ENCODE data around the gene NEIL3. TPM values are rescaled to one million over a fixed set of nuclear protein-coding genes. Genes with fewer than 3 reads are reported as not detected.

The NEIL3 gene
- total and polyA plus RNA-seq, 2 donors (not counting 1 experiment from before 2014, with no cell fraction given) = 0.15 TPM; not detected in 1

- Histone ChIP-seq H3K4me2 (replicated peaks; ENCODE audit: low read depth, low read length, poor library complexity, severe bottlenecking) (no peak overlapping the region), H4K20me1 (ENCODE audit: control insufficient read depth, insufficient read depth, low read length, poor library complexity, severe bottlenecking) (no peaks in the 10 kb centered on the region), H3K27me3 (replicated peaks in 1 of 4; ENCODE audit: control extremely low read depth in 1 of 4, control insufficient read depth in 3 of 4, insufficient read depth in 4 of 4, low read length in 3 of 4) (no peaks in the 10 kb centered on the region), H3K9me3 (ENCODE audit: control extremely low read depth in 1 of 3, control insufficient read depth in 2 of 3, insufficient read depth in 1 of 3, low read length in 2 of 3) (no peaks in the 10 kb centered on the region), H2AFZ (ENCODE audit: insufficient read depth, low read depth, low read length, poor library complexity, severe bottlenecking) (no peak overlapping the region), H3K27ac (ENCODE audit: low read length in 2 of 2) (no peak overlapping the region), H3K4me3 (ENCODE audit: control extremely low read depth in 1 of 5, extremely low read depth in 1 of 5, insufficient read depth in 1 of 5, low read depth in 2 of 5, low read length in 4 of 5) (no peak overlapping the region), H3K79me2 (ENCODE audit: control insufficient read depth, insufficient read depth, low read length) (no peaks in the 10 kb centered on the region), H3K9ac (ENCODE audit: low read length) (no peak overlapping the region), H3K4me1 (ENCODE audit: control insufficient read depth in 2 of 2, insufficient read depth in 2 of 2, low read length in 2 of 2) (no peaks in the 10 kb centered on the region), H3K36me3 (replicated peaks in 1 of 2; ENCODE audit: control extremely low read depth in 1 of 2, control insufficient read depth in 1 of 2, extremely low read depth in 1 of 2, insufficient read depth in 2 of 2, low read length in 1 of 2) (no peaks in the 10 kb centered on the region)
- no peaks in the 10 kb centered on the region for H3K9me3 Mint-ChIP-seq (ENCODE audit: insufficient read depth)
- no peak overlapping the region for H3K27ac Mint-ChIP-seq
- peaks cover 6% of the 10 kb centered on the region for H3K27me3 Mint-ChIP-seq
- WGBS (ENCODE audit: insufficient coverage) = 90% methylated on average over 6 of the region's 7 CpGs
- DNase-seq = no peak
- CTCF ChIA-PET = no interaction called here
- no peak for TF ChIP-seq CTCF (IDR thresholded peaks at IDR 0.05)
- TF ChIP-seq EZH2 (IDR thresholded peaks at IDR 0.05; ENCODE audit: borderline replicate concordance, insufficient read depth, low read depth, low read length, poor library complexity, severe bottlenecking) = no peak
- POLR2A ChIA-PET = no interaction called here
- intact Hi-C loops (cut with micrococcal nuclease) = no loop called here
- H3K4me3 Mint-ChIP-seq = no peak overlapping the region
- ATAC-seq (ENCODE audit: low read depth) = no peak
- no peaks in the 10 kb centered on the region for H3K4me1 Mint-ChIP-seq
Measured at GRCh38 chr4:177263818-177264217, 45.9 kb upstream of the NEIL3 start.

- no peak for ATAC-seq (ENCODE audit: low read depth)
- H3K4me1 ChIP-seq (ENCODE audit: control insufficient read depth in 2 of 2, insufficient read depth in 2 of 2, low read length in 2 of 2) = no peaks in the 10 kb centered on the region
- TF ChIP-seq EZH2 (IDR thresholded peaks at IDR 0.05; ENCODE audit: borderline replicate concordance, insufficient read depth, low read depth, low read length, poor library complexity, severe bottlenecking) (no peak), CTCF (IDR thresholded peaks at IDR 0.05) (no peak)
Measured at GRCh38 chr4:177264788-177265422, 44.8 kb upstream of the NEIL3 start.

More at GRCh38 chr4:177264788-177265422, 44.8 kb upstream of the NEIL3 start:
- Histone ChIP-seq H3K27ac (ENCODE audit: low read length in 2 of 2) (no peak overlapping the region), H3K4me3 (ENCODE audit: control extremely low read depth in 1 of 5, extremely low read depth in 1 of 5, insufficient read depth in 1 of 5, low read depth in 2 of 5, low read length in 4 of 5) (no peak overlapping the region), H3K9me3 (ENCODE audit: control extremely low read depth in 1 of 3, control insufficient read depth in 2 of 3, insufficient read depth in 1 of 3, low read length in 2 of 3) (no peaks in the 10 kb centered on the region), H3K4me2 (replicated peaks; ENCODE audit: low read depth, low read length, poor library complexity, severe bottlenecking) (no peak overlapping the region), H3K36me3 (replicated peaks in 1 of 2; ENCODE audit: control extremely low read depth in 1 of 2, control insufficient read depth in 1 of 2, extremely low read depth in 1 of 2, insufficient read depth in 2 of 2, low read length in 1 of 2) (no peaks in the 10 kb centered on the region), H3K9ac (ENCODE audit: low read length) (no peak overlapping the region), H3K27me3 (replicated peaks in 1 of 4; ENCODE audit: control extremely low read depth in 1 of 4, control insufficient read depth in 3 of 4, insufficient read depth in 4 of 4, low read length in 3 of 4) (no peaks in the 10 kb centered on the region), H3K79me2 (ENCODE audit: control insufficient read depth, insufficient read depth, low read length) (no peaks in the 10 kb centered on the region), H2AFZ (ENCODE audit: insufficient read depth, low read depth, low read length, poor library complexity, severe bottlenecking) (no peak overlapping the region), H4K20me1 (ENCODE audit: control insufficient read depth, insufficient read depth, low read length, poor library complexity, severe bottlenecking) (no peaks in the 10 kb centered on the region)
- Mint-ChIP-seq H3K27me3 (peaks cover 6% of the 10 kb centered on the region), H3K9me3 (ENCODE audit: insufficient read depth) (no peaks in the 10 kb centered on the region), H3K4me1 (no peaks in the 10 kb centered on the region), H3K27ac (no peak overlapping the region), H3K4me3 (no peak overlapping the region)
- ChIA-PET CTCF (no interaction called here), POLR2A (no interaction called here)
- WGBS (ENCODE audit: insufficient coverage) = no CpG with 5 or more reads among the region's 2 CpGs
- intact Hi-C loops (cut with micrococcal nuclease) = no loop called here
- DNase-seq = no peak
